Fibroblast of peridontal ligament (primary cell): Measurements from ENCODE around the gene KLHL41.
A peak's percentile ranks its signal among the peaks of the same experiment; 100 is the strongest.
"Not testable (repeated sequence)": the region's sequence is repeated elsewhere in the genome, so short reads cannot be mapped to it uniquely, and the experiment has no call there.

Experiments used
- DNase-seq: peaks from one replicate; pipeline ENCODE4 v3.0.0-alpha.2; 2010; ENCODE audit errors: extremely low read depth

KLHL41 gene

DNA sequence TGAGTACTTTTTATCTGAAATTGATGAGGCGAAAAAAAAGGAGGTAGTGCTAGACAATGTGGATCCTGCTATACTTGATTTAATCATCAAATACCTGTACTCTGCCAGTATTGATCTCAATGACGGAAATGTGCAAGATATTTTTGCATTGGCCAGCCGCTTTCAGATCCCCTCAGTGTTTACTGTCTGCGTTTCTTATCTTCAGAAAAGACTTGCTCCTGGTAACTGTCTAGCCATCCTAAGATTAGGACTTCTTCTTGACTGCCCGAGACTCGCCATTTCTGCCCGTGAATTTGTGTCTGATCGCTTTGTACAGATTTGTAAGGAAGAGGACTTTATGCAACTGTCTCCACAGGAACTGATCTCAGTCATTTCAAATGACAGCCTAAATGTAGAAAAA lies 453 bp downstream of the KLHL41 start:
- no peak for DNase-seq

DNA sequence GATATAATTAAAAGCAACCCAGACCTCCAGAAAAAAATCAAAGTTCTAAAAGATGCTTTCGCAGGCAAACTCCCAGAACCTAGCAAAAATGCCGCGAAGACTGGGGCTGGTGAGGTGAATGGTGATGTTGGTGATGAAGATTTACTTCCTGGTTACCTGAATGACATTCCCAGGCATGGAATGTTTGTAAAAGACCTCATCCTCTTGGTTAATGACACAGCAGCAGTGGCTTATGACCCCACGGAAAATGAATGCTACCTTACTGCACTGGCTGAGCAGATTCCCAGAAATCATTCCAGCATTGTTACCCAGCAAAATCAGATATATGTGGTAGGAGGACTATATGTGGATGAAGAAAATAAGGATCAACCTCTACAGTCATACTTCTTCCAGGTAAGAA lies 994 bp downstream of the KLHL41 start:
- no peak for DNase-seq

DNA sequence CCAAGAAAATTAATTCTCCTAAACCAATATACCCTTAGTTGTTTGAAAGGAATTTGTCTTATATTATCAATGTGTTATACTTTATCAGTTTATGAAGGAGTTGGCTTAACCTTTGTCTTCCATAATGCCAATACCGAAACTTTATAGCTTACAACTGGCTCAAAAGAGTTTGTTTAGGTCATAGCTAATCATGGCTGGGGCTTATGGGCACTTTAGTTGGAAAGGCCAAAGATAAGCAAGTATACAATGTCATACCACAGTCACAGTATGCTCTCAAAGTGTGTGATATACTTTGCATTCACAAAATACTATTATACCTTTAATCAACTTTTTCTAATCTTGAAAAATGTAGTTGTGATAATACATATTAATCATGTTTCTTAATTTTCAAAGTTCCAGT lies 2.3 kb downstream of the KLHL41 start:
- no peak for DNase-seq

DNA sequence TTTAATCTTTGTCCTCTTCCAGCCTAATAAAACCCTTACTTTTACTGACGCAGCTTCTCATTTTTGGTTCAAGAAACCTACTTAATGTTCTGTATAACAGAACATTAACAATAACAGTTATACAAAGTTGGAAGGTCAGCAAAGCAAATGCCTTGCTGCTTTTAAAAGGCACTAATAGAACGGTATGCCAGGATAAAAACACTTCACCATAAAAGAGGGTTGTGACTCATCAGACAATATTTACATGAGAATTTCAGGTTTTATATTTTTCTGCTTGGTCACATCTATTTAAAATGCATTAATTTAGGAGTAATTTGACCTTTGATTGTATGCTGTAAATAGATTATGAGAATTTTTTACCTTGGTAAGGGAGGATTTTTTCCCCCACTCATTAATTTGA lies 3.0 kb downstream of the KLHL41 start:
- DNase-seq: peak; percentile 24

DNA sequence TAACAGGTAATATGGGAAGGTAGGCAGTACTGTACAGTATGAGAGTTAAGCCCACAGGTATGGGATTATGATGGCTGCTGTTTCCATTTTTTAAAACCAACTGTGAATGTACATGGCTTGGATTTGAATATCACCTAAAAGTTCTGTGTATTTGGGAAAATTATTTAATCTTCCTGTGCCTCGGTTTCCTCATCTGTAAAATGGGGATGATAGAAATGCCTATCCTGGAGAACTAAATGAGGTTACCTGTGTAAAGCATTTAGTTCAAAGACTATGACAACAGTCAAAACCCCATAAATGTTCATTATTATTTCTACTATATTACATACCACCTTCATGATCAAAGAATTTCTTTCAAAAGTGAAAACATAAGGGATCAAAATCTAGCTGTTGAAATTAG lies 3.6 kb downstream of the KLHL41 start:
- DNase-seq: no peak

DNA sequence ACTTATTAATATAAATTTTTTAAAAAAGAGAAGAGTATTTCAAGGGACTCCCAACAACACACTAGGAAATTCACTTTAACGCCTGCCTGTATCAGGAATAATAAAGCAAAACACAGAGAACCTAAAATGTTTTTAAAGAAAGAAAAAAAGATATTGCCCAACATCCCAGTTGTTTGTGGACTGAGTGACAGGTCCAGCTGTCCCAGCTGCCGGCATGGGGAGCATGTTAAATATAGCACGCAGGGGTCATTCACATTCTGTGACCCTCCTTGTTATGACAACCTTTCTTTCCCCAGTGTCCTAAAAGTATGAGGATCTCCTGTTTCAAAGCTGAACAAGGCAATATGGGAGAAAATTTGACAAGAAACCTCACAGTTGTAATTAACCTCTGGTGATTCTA lies 4.4 kb downstream of the KLHL41 start:
- no peak for DNase-seq

DNA sequence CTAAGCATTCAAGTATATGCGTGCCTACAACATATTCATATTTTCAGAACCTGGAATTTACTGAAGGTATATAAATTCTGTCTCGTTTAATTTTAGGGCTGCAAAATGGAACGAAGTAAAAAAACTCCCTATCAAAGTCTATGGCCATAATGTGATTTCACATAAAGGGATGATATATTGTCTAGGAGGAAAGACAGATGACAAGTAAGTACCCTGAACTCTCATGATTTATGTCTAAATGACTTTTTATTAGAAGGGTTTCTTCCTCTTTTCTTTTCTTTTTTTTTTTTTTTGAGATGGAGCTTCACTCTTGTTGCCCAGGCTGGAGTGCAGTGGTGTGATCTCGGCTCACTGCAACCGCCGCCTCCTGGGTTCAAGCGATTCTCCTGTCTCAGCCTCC lies 5.3 kb downstream of the KLHL41 start:
- not testable (repeated sequence) for DNase-seq

DNA sequence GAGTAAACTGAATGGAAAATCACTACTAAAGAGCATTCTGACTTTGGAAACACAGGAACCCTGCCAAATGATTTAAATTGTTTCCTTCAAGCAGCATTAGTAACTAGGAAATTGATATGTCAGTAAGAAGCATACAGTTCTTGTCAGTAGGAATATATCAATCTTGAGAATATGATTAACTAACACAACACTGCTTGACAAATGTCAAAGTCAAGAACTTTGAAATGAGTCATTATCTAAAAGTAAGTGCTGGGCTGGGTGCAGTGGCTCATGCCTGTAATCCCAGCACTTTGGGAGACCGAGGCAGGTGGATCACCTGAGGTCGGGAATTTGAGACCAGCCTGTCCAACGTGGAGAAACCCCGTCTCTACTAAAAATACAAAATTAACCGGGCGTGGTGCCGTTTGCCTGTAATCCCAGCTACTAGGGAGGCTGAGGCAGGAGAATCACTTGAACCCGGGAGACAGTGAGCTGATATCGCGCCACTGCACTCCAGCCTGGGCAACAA lies 7.0 kb downstream of the KLHL41 start:
- DNase-seq: not testable (repeated sequence)

DNA sequence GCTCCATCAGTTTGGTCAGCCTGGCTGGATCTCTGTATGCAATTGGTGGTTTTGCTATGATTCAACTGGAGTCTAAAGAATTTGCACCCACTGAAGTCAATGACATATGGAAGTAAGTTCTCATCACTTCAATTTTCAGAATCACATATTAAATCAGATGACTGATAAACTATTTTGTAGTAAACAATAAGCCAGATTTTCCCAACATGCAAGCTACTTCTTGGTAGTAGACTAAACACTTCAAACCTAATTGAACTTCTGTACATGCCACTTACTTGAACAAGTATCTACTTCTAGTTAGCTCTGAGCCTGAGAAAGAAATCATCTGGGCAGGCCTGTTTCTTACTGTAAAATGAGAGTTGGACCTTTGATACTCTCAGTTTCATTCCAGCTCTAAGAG lies 11.4 kb downstream of the KLHL41 start:
- no peak for DNase-seq

DNA sequence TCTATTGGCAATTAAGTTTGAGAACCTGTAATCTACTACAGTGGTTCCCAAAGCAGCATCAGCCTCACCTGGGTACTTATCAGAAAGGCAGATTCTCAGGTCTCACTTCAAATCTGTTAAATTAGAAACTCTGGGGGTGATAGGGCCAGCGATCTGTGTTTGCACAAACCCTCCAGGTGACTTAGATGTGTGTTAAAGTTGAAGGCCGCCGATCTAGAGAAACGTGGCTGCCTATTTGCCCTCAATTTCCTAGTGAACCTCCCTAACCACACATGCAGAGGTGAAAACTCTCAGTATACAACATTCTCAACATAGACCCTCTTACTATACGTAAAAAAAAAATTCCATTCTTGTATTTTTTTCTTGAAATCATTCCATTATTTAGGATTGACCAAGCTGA lies 14.2 kb downstream of the KLHL41 start:
- no peak for DNase-seq

DNA sequence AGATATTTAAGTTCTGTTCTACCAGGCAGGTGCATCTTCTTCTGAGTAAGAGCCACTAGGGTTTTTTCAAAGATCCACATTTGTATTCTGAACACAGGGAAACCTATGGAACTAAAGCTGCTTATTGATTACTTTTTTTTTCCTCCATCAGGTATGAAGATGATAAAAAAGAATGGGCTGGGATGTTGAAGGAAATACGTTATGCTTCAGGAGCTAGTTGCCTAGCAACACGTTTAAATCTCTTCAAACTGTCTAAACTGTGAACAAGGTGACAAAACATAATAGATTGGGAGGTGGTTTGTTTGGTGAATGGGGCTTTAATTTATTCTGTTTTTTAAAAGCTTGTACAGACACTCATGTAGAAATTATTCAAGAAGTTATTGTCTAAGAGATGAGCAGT lies 15.9 kb downstream of the KLHL41 start:
- no peak for DNase-seq

DNA sequence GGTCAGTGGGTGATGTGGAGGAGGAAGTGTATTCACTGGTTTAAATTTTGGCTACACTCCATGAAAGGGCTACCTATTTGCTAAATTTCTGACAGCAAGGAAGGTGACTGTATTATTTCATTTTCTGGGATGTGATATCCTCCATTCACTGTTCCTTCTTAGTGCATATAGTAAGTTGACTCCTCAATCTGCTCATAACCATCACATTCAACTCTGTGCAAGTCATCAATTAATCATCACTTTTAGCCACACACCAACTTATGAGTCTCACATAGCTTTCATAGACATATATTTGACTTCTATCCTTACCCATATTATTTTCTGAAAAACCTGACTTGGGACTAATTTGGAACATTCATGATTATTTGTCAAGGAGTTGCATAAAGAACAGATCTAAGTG lies 16.9 kb downstream of the KLHL41 start:
- DNase-seq: no peak

DNA sequence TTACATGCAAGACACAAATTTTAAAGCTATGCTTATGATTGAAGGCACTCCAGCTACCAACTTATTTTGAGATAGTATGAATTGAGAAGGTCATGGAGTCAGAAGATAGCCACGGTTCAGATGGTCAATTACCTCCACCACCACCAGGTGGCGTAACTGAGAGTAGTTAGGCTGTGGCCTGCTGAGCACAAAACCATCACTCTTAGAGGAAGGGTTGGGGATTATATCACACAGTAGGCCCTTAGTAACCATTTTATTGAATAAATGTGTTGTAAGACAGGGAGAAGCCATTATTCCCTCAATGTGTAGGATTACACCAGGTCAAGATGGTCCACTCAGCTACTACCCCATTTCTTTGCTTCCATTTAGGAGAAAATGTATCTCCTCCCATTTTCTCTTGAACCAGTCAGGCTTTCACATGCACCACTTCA lies 18.8 kb downstream of the KLHL41 start:
- peak; percentile 67 for DNase-seq

DNA sequence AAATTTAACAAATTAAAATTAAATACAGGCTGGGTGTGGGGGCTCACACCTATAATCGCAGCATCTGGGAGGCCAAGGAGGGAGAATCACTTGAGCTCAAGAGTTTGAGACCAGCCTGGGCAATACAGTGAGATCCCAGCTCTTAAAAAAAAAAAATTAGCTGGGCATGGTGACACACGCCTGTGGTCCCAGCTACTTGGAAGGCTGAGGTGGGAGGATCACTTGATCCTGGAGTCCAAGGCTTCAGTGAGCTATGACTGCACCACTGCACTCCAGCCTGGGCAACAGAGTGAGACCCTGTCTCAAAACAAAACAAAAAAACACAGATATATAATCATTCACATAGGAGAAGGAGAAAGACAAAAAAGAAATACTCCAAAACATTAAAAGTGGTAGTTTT lies 30.0 kb downstream of the KLHL41 start:
- DNase-seq: not testable (repeated sequence)

DNA sequence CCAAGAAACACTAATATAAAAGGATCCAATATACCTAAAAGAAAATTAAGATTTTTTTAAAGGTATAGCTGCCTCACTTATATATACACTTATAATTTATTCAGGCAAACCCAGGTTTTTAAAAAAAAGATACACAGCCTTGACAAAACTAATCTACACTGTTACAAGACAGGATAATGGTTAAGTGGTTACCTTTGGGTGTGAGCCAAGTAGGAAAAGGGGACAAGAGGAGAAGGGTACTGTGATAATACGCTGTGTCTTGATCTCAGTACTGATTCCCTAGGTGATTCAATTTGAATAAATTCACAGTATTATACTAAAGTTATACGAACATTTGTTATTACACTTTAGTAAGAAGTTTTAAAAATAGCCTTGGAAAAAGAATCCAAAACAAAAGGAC lies 30.6 kb downstream of the KLHL41 start:
- DNase-seq: no peak

DNA sequence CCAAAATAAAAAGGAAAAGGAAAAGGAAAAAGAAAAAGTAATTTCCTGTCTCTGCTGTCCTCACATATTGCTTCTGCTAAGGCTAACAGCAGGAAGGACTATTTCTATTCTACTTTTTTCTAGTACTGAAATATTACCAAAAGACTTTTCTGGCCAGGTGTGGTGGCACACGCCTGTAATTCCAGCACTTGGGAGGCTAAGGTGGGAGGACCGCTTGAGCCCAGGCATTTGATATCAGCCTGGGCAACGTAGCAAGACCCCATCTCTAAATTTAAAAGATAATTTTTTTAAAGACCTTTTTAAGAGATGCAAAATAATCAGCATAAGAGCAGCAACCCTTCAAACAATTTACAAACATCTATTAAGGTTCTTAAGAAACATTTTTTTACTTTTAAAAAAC lies 32.9 kb downstream of the KLHL41 start:
- DNase-seq: no peak

DNA sequence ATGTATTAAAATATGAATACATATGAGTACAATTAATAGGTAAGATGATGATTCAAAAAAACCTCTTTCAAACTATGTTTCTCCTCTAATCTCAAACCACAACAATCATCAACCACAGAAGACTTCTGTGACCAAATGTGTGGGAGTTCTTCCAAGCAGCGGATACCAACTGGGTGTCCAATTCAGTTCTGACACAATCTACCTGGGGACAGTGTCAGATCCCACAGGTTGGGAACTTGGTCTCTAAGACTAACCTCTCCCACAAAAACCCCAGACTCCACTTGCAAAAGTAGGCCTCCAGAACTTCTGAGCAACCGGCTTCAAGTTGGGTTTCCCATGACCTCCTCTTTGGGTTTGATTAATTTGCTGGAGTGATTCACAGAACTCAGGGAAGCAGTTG lies 37.3 kb downstream of the KLHL41 start:
- no peak for DNase-seq

DNA sequence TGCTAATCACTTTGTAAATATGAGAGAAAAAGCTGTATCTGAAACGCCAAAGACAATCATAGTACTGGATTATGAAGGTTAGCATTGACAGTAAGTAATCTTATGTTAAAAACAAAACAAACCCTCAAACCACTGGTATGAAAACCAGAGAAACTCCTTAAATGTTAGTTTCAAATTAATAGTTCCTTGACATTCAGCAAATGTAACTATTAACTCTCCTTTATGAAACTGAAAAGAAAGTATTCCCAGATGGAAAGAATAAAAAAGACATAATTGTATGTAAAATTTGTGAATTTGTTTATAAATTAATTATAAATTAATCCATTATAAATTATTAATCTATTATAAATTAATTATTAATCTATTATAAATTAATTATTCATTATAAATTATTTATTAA lies 51.9 kb downstream of the KLHL41 start:
- no peak for DNase-seq

DNA sequence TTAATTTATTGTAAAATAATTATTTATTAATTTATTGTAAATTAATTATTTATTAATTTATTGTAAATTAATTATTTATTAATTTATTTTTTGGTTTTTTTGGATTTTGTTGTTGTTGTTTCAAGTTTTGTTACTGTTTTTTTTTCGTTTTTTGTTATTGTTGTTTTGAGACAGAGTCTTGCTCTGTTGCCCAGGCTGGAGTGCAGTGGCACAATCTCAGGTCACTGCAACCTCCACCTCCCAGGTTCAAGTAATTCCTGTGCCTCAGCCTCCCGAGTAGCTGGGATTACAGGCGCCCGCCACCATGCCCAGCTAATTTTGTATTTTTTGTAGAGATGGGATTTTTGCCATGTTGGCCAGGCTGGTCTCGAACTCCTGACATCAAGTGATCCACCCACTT lies 52.6 kb downstream of the KLHL41 start:
- DNase-seq: not testable (repeated sequence)

DNA sequence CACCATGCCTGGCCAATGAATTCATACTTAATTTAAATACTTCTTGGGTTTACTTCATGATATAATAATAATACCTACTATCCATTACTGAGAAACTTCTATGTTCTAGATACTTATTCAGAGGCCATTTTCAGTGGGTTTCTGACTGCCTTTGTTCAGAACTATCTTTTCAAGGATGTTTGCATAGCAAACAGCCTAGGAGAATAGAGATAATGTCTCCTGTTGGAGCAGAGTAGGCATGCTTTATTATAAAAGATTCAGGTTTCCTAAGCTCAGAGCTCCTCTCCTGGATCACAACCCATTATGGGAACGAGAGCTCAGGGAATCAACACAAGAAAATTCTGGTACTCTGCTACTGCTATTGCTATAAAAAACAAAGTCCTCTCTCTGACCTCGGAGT lies 53.0 kb downstream of the KLHL41 start:
- DNase-seq: no peak

DNA sequence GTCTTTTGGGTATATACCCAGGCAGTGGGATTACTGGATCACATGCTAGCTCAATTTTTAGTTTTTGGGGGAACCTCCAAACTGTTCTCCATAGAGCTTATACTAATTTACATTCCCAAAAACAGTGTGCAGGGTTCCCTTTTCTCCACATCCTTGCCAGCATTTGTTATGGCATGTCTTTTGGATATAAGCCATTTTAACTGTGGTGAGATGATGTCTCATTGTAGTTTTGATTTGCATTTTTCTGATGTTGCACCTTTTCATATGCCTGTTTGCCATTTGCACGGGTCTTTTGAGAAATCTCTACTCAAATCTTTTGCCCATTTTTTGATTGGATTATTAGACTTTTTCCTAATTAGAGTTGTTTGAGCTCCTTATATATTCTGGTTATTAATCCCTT lies 56.2 kb downstream of the KLHL41 start:
- no peak for DNase-seq

DNA sequence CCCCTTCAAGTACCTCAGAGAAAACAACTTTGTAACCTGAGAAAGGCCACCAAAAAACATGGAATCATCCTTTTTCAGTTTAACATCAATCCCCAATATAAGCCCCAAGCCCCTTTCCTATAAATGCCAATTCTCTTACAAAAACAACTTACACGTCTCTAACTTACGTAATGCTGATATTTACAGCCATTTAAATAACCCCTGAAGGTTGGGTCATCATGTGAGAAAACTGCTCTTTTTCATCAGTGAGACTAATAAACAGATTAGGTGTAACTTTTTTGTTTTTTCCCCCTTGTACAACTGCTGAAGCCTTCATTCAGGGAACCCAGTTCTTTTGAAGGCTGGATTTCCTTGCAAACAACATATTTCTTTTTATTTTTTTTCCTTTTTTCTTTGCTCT lies 60.4 kb downstream of the KLHL41 start:
- no peak for DNase-seq

DNA sequence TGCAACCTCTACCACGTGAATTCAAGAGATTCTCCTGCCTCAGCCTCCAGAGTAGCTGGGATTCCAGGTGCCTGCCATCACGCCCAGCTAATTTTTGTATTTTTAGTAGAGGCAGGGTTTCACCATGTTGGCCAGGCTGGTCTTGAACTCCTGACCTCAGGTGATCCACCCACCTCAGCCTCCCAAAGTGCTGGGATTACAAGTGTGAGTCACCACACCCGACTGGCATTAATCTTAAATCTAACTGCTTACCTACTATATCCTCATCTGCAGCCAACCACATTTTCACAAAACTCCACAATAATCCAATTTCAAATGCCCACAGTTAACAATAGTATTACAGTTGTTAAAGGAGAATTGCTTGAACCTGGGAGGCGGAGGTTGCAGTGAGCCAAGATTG lies 61.2 kb downstream of the KLHL41 start:
- not testable (repeated sequence) for DNase-seq

DNA sequence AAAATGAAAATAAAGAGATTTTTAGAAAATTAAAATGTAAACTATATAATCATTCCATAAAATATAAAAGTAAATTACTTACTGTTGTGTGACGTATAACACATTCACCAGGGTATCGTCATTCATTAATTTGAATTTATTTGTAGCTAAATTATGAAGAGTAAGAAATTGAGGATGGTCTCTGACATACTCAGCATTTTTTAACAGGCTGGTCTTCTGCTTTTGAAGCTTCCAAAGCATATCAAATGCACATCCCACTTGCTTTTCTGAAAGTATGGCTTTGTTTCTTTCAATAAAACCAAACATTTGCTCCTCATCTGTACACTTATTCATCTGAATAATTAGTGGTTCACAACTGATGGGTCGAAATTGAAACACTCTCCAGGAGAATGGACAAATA lies 62.1 kb downstream of the KLHL41 start:
- DNase-seq: no peak

DNA sequence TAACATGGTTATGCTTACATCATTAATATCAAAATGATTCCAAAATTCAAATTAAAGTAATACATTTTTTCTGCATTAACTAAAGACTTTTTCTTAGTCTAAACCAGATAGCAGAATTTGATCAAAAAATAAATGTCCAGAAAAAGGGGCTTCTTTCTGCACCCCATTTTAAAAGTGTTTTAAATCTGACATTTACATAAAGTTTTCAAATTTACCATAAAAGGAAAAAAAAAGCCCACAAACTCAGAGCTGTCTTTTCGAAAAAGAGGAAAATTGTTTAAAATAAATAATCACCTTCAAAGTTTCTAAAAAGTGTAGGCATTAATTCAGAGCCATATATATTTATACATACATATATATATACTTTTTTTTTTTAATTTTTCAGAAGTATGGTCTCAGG lies 62.7 kb downstream of the KLHL41 start:
- DNase-seq: no peak
